Neuronal stem cell (in vitro differentiated cells): ENCODE results near the gene SMIM21.

Experiments used
- DNase-seq: peaks from one replicate; pipeline ENCODE4 v3.0.0-alpha.2; 2013; ENCODE audit warnings: low spot score
- H2AFZ ChIP-seq: one replicate; pipeline ENCODE4 v1.6.1; 2013; ENCODE audit warnings: mild to moderate bottlenecking, low read length, inconsistent platforms
- H2AK5ac ChIP-seq: 2 replicates; pipeline ENCODE4 v1.6.1; 2013; ENCODE audit warnings: low read depth, mild to moderate bottlenecking, inconsistent platforms, low read length, moderate library complexity, mixed read lengths
- H2BK120ac ChIP-seq: 2 replicates; pipeline ENCODE4 v1.6.1; 2013; ENCODE audit warnings: low read depth, mild to moderate bottlenecking, inconsistent platforms, low read length, moderate library complexity, mixed read lengths
- H2BK12ac ChIP-seq: one replicate; pipeline ENCODE4 v1.6.1; 2013; ENCODE audit warnings: low read length, inconsistent platforms
- H2BK15ac ChIP-seq: 2 replicates; pipeline ENCODE4 v1.6.1; 2013; ENCODE audit warnings: mild to moderate bottlenecking, low read length, inconsistent platforms, mixed read lengths
- H2BK5ac ChIP-seq: one replicate; pipeline ENCODE4 v1.6.1; 2013; ENCODE audit warnings: inconsistent platforms, mild to moderate bottlenecking, low read length, moderate library complexity
- H3K14ac ChIP-seq: one replicate; pipeline ENCODE4 v1.6.1; 2013; ENCODE audit warnings: low read length, inconsistent platforms
- H3K18ac ChIP-seq: 2 replicates; pipeline ENCODE4 v1.6.1; 2013; ENCODE audit warnings: low read length, inconsistent platforms
- H3K23ac ChIP-seq: 2 replicates; pipeline ENCODE4 v1.6.1; 2013; ENCODE audit warnings: low read depth, mild to moderate bottlenecking, mixed read lengths, low read length, inconsistent platforms; ENCODE audit not compliant: poor library complexity
- H3K27ac ChIP-seq: replicated peaks from 3 replicates; pipeline ENCODE4 v1.5.1; 2013; ENCODE audit warnings: low read length, inconsistent platforms
- H3K27me3 ChIP-seq, 3 experiments: 2 replicates each; pipeline ENCODE4 v1.6.1; 2013; ENCODE audit warnings: low read length in 3 of 3, mild to moderate bottlenecking in 2 of 3, inconsistent platforms in 1 of 3, low read depth in 1 of 3, mixed read lengths in 1 of 3, moderate library complexity in 1 of 3; ENCODE audit not compliant: control insufficient read depth in 3 of 3, insufficient read depth in 3 of 3
- H3K36me3 ChIP-seq, 2 donors: replicated peaks in 1 of 2; 2 replicates each; pipeline ENCODE4 v1.6.1; 2013; ENCODE audit warnings: low read length in 2 of 2; ENCODE audit not compliant: control insufficient read depth in 2 of 2, insufficient read depth in 2 of 2
- H3K4ac ChIP-seq: 2 replicates; pipeline ENCODE4 v1.6.1; 2013; ENCODE audit warnings: inconsistent platforms, mild to moderate bottlenecking, low read length, moderate library complexity
- H3K4me1 ChIP-seq, 2 donors: 1 replicate in 1 of 2; 2 replicates in 1 of 2; pipeline ENCODE4 v1.6.1; 2013; ENCODE audit warnings: low read length in 2 of 2, low read depth in 1 of 2; ENCODE audit not compliant: control insufficient read depth in 2 of 2, insufficient read depth in 1 of 2
- H3K4me2 ChIP-seq: one replicate; pipeline ENCODE4 v1.6.1; 2013; ENCODE audit warnings: mild to moderate bottlenecking, low read length, inconsistent platforms; ENCODE audit not compliant: insufficient read depth, poor library complexity, severe bottlenecking
- H3K4me3 ChIP-seq, 2 donors: 2 replicates each; pipeline ENCODE4 v1.5.1; 2013; ENCODE audit warnings: low read length in 2 of 2, mild to moderate bottlenecking in 2 of 2, inconsistent platforms in 1 of 2, moderate library complexity in 1 of 2
- H3K79me1 ChIP-seq: one replicate; pipeline ENCODE4 v1.6.1; 2013; ENCODE audit warnings: low read depth, mild to moderate bottlenecking, inconsistent platforms, low read length, moderate library complexity
- H3K9ac ChIP-seq: one replicate; pipeline ENCODE4 v1.6.1; 2013; ENCODE audit warnings: mild to moderate bottlenecking, low read depth, low read length, inconsistent platforms; ENCODE audit not compliant: poor library complexity
- H3K9me3 ChIP-seq, 2 donors: replicated peaks in 1 of 2; 2 replicates each; pipeline versions ENCODE3 to v1.6.1; 2013; ENCODE audit warnings: low read length in 2 of 2, mild to moderate bottlenecking in 2 of 2, inconsistent platforms in 1 of 2, low read depth in 1 of 2, mixed read lengths in 1 of 2, moderate library complexity in 1 of 2; ENCODE audit not compliant: control insufficient read depth in 2 of 2, insufficient read depth in 1 of 2
- H4K8ac ChIP-seq: one replicate; pipeline ENCODE4 v1.6.1; 2013; ENCODE audit warnings: low read depth, mild to moderate bottlenecking, inconsistent platforms, low read length, moderate library complexity
- H4K91ac ChIP-seq: one replicate; pipeline ENCODE4 v1.6.1; 2013; ENCODE audit warnings: low read length, low read depth, mild to moderate bottlenecking, inconsistent platforms; ENCODE audit not compliant: poor library complexity
- WGBS, 2 donors: extraction: QIAGEN DNeasy Blood & Tissue Kit; methylation state at CpG; one replicate each; pipeline ENCODE4 v1.1.7; 2013; ENCODE audit warnings: missing lambda C conversion rate in 2 of 2, mixed read lengths in 1 of 2; ENCODE audit not compliant: insufficient read length in 2 of 2, insufficient replicate concordance in 1 of 2; ENCODE audit errors: extremely low coverage in 2 of 2; 5-methylcytosine and 5-hydroxymethylcytosine counted together

Gene SMIM21

GRCh38 chr18:75439348-75439747, 11.8 kb upstream of the SMIM21 start:
- H3K23ac ChIP-seq, result no peak overlapping the region
- no peak overlapping the region for H2BK5ac ChIP-seq
- H3K9me3 ChIP-seq, result no peaks in the 10 kb centered on the region
- H3K18ac ChIP-seq, result no peak overlapping the region
- no peaks in the 10 kb centered on the region for H3K79me1 ChIP-seq
- no peak overlapping the region for H3K27ac ChIP-seq
- H3K14ac ChIP-seq, result no peak overlapping the region
- no peak overlapping the region for H3K9ac ChIP-seq
- H3K36me3 ChIP-seq, result no peaks in the 10 kb centered on the region
- WGBS, 2 donors, result no CpG with 5 or more reads among the region's 4 CpGs
- H2BK120ac ChIP-seq, result no peak overlapping the region
- no peaks in the 10 kb centered on the region for H3K27me3 ChIP-seq
- no peak overlapping the region for H3K4ac ChIP-seq
- H2AFZ ChIP-seq, result no peak overlapping the region
- no peak overlapping the region for H4K91ac ChIP-seq
- no peak overlapping the region for H3K4me3 ChIP-seq
- no peak overlapping the region for H2AK5ac ChIP-seq
- no peaks in the 10 kb centered on the region for H3K4me1 ChIP-seq
- no peak for DNase-seq
- H4K8ac ChIP-seq, result no peak overlapping the region
- no peak overlapping the region for H2BK15ac ChIP-seq
- no peak overlapping the region for H2BK12ac ChIP-seq
- H3K4me2 ChIP-seq, result no peak overlapping the region

DNA sequence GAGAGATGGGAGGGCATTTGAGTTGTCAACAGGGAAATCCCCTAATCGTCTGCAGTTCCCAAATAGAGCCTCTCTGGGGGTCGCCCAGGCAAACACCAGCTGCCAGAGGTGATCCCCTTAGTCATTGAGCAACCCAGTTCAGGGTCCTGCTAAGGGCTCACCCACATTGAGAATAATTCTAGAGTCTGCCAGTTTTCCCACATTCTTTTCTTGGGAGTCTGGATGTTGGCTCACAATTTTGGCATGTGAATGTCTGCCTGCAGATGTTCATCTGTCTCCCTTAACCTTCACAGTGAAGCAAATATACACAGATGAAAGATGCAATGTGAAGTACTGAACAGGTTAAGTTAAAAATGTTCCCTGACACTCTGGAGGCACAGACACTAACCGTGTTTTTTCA, 11.4 kb upstream of the SMIM21 start:
- no peak overlapping the region for H3K4ac ChIP-seq
- no peaks in the 10 kb centered on the region for H3K27me3 ChIP-seq
- no peak overlapping the region for H2BK5ac ChIP-seq
- no peak overlapping the region for H4K91ac ChIP-seq
- DNase-seq, result no peak
- H3K4me2 ChIP-seq, result no peak overlapping the region
- H3K4me3 ChIP-seq, result no peak overlapping the region
- no peak overlapping the region for H4K8ac ChIP-seq
- H3K14ac ChIP-seq, result no peak overlapping the region
- no peak overlapping the region for H2BK15ac ChIP-seq
- no peaks in the 10 kb centered on the region for H3K79me1 ChIP-seq
- H3K9ac ChIP-seq, result no peak overlapping the region
- H3K9me3 ChIP-seq, result no peaks in the 10 kb centered on the region
- no peak overlapping the region for H3K23ac ChIP-seq
- H2AK5ac ChIP-seq, result no peak overlapping the region
- WGBS, 2 donors, result no CpG with 5 or more reads among the region's 3 CpGs
- H2BK12ac ChIP-seq, result no peak overlapping the region
- H2BK120ac ChIP-seq, result no peak overlapping the region
- H3K4me1 ChIP-seq, result no peaks in the 10 kb centered on the region
- H3K27ac ChIP-seq, result no peak overlapping the region
- H3K36me3 ChIP-seq, result no peaks in the 10 kb centered on the region
- no peak overlapping the region for H2AFZ ChIP-seq
- H3K18ac ChIP-seq, result no peak overlapping the region

DNA sequence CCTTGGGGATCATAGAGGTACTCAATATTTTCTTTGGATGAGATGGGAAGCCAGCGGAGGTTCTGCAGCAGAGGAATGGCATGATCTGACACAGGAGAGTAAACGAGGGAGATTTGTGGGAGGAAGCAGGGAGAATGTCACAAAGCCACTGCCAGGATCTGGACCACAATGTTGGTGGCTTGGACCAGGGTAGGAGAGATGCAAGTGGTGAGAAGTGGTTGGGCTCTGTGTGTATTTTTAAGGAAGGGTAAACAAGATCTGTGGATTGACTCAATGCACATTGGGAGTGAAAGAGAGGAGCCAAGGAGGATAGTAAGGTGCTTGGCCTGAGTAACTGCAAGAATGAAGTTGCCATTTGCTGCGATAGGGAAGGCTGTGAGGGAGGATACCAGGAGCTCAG, 10.5 kb upstream of the SMIM21 start:
- Histone ChIP-seq H3K36me3 (no peaks in the 10 kb centered on the region), H3K23ac (no peak overlapping the region), H3K4ac (no peak overlapping the region), H3K18ac (no peak overlapping the region), H2BK120ac (no peak overlapping the region), H3K4me1 (no peaks in the 10 kb centered on the region), H2BK12ac (no peak overlapping the region), H4K91ac (no peak overlapping the region), H3K14ac (no peak overlapping the region), H3K9me3 (no peaks in the 10 kb centered on the region), H2BK5ac (no peak overlapping the region), H3K4me3 (no peak overlapping the region), H3K27me3 (no peaks in the 10 kb centered on the region), H4K8ac (no peak overlapping the region), H3K9ac (no peak overlapping the region), H2BK15ac (no peak overlapping the region), H3K79me1 (no peaks in the 10 kb centered on the region), H2AFZ (no peak overlapping the region), H3K4me2 (no peak overlapping the region), H2AK5ac (no peak overlapping the region), H3K27ac (no peak overlapping the region)
- DNase-seq, result no peak
- no CpG with 5 or more reads among the region's 3 CpGs for WGBS, 2 donors

GRCh38 chr18:75433098-75433497, 5.6 kb upstream of the SMIM21 start:
- H3K9me3 ChIP-seq, result no peaks in the 10 kb centered on the region
- H3K4me3 ChIP-seq, result no peak overlapping the region
- no peak overlapping the region for H2BK15ac ChIP-seq
- no peak overlapping the region for H2BK5ac ChIP-seq
- H2BK120ac ChIP-seq, result no peak overlapping the region
- H4K91ac ChIP-seq, result no peak overlapping the region
- no peaks in the 10 kb centered on the region for H3K27me3 ChIP-seq
- H2AFZ ChIP-seq, result peak overlapping the region; percentile 72
- H2BK12ac ChIP-seq, result no peak overlapping the region
- no peaks in the 10 kb centered on the region for H3K79me1 ChIP-seq
- no peak overlapping the region for H3K27ac ChIP-seq
- no peak overlapping the region for H3K4me2 ChIP-seq
- H4K8ac ChIP-seq, result no peak overlapping the region
- no CpG with 5 or more reads among the region's 8 CpGs for WGBS, 2 donors
- H3K14ac ChIP-seq, result no peak overlapping the region
- no peak overlapping the region for H3K9ac ChIP-seq
- H3K4me1 ChIP-seq, result no peaks in the 10 kb centered on the region
- no peak overlapping the region for H3K23ac ChIP-seq
- no peak overlapping the region for H3K18ac ChIP-seq
- no peak overlapping the region for H3K4ac ChIP-seq
- no peaks in the 10 kb centered on the region for H3K36me3 ChIP-seq
- no peak overlapping the region for H2AK5ac ChIP-seq
- DNase-seq, result no peak
